Natural killer cell (primary cell): ENCODE measurements around the gene TUG1. TPM values are rescaled to one million over a fixed set of nuclear protein-coding genes. Genes with fewer than 3 reads are reported as not detected.

Experiments
- ATAC-seq, 3 donors: fragments of 150-1000 bp in 2 of 3; fragments of 200-7000 bp in 1 of 3; cut with Tn5 transposase; 1 replicate in 1 of 3; 2 replicates in 2 of 3; pipeline ENCODE4 v1.10.0; 2021; ENCODE audit warnings: mild to moderate bottlenecking in 2 of 3, moderate library complexity in 2 of 3
- DNase-seq, 2 donors: peaks; one replicate each; pipeline versions ENCODE4 v3.0.0 to v3.0.0-alpha.2; 2013 to 2021; ENCODE audit warnings: mixed read lengths in 1 of 2
- H3K27ac ChIP-seq: one replicate; pipeline ENCODE4 v1.5.1; 2013; ENCODE audit warnings: mild to moderate bottlenecking, low read length
- H3K27me3 ChIP-seq: one replicate; pipeline ENCODE4 v1.6.1; 2013; ENCODE audit warnings: low read length; ENCODE audit not compliant: control insufficient read depth, insufficient read depth
- H3K36me3 ChIP-seq: one replicate; pipeline ENCODE4 v1.6.1; 2013; ENCODE audit warnings: low read length; ENCODE audit not compliant: control insufficient read depth, insufficient read depth
- H3K4me1 ChIP-seq: one replicate; pipeline ENCODE4 v1.6.1; 2013; ENCODE audit warnings: low read length; ENCODE audit not compliant: control insufficient read depth, insufficient read depth
- H3K4me3 ChIP-seq: one replicate; pipeline ENCODE4 v1.5.1; 2013; ENCODE audit warnings: low read length
- H3K9me3 ChIP-seq: one replicate; pipeline ENCODE4 v1.6.1; 2013; ENCODE audit warnings: low read length; ENCODE audit not compliant: control insufficient read depth, insufficient read depth
- H3K27ac Mint-ChIP-seq, 2 donors: one replicate each; pipeline ENCODE4 v1.8.0; 2022; ENCODE audit warnings: mild to moderate bottlenecking in 2 of 2, mixed read lengths in 2 of 2, moderate library complexity in 1 of 2
- H3K27me3 Mint-ChIP-seq, 2 donors: one replicate each; pipeline ENCODE4 v1.8.0; 2022; ENCODE audit warnings: low read depth in 2 of 2, mixed read lengths in 2 of 2
- H3K36me3 Mint-ChIP-seq: one replicate; pipeline ENCODE4 v1.8.0; 2022; ENCODE audit warnings: mixed read lengths
- H3K4me1 Mint-ChIP-seq, 2 donors: one replicate each; pipeline ENCODE4 v1.8.0; 2022; ENCODE audit warnings: mixed read lengths in 2 of 2
- H3K4me3 Mint-ChIP-seq: one replicate; pipeline ENCODE4 v1.8.0; 2022; ENCODE audit warnings: mild to moderate bottlenecking, moderate library complexity, mixed read lengths
- H3K9me3 Mint-ChIP-seq, 2 donors: one replicate each; pipeline ENCODE4 v1.8.0; 2022; ENCODE audit warnings: mixed read lengths in 2 of 2
- CTCF ChIP-seq: fragments of 200-600 bp; IDR thresholded peaks from one replicate; pipeline ENCODE4 v1.8.0; 2022; ENCODE audit warnings: antibody characterized with exemption
- WGBS: methylation state at CpG from one replicate; pipeline ENCODE4 v1.1.7; 2013; ENCODE audit warnings: missing lambda C conversion rate; ENCODE audit not compliant: insufficient coverage; 5-methylcytosine and 5-hydroxymethylcytosine counted together
- intact Hi-C: fragments of 100-400 bp; cut with micrococcal nuclease; formaldehyde crosslinking; loops from one replicate; pipeline ENCODE4 v1.14.2; 2022
- total RNA-seq, 4 donors: library from RNA; stranded (reverse); fragments of 120-200 nt in 1 of 4; gene quantifications; one replicate each; pipeline versions ENCODE4 v1.2.3 to v1.2.4, GENCODE V29; 2013 to 2022

The TUG1 gene
- total RNA-seq, 3 donors from 2014 or later (not counting 1 experiment from before 2014, with no cell fraction given) = 78.4 to 94.6 (median 80.9) TPM

- no peak overlapping the region for H3K27ac ChIP-seq
- H3K27me3 Mint-ChIP-seq = no peaks in the 10 kb centered on the region
- peaks cover 5% of the 10 kb centered on the region for H3K36me3 Mint-ChIP-seq
- H3K9me3 ChIP-seq = no peaks in the 10 kb centered on the region
- peaks cover 15 to 16% of the 10 kb centered on the region in 2 donors for H3K4me1 Mint-ChIP-seq
- no peak overlapping the region for H3K4me3 ChIP-seq
- no peaks in the 10 kb centered on the region for H3K9me3 Mint-ChIP-seq
- no peak for ATAC-seq
- H3K4me1 ChIP-seq = peaks cover 12% of the 10 kb centered on the region
- no peak for TF ChIP-seq CTCF
- WGBS = 97% methylated on average over 5 of the region's 5 CpGs
- no peaks in the 10 kb centered on the region for H3K27me3 ChIP-seq
- H3K36me3 ChIP-seq = peaks cover 36% of the 10 kb centered on the region
- intact Hi-C loops = no loop called here
- no peak overlapping the region for H3K4me3 Mint-ChIP-seq
- no peak for DNase-seq
- H3K27ac Mint-ChIP-seq = no peak overlapping the region
Measured at GRCh38 chr22:30925667-30926066, 43.4 kb upstream of the TUG1 start.

GRCh38 chr22:30926706-30927105 is 42.4 kb upstream of the TUG1 start:
- Histone ChIP-seq H3K9me3 (no peaks in the 10 kb centered on the region), H3K36me3 (peaks cover 44% of the 10 kb centered on the region), H3K27ac (no peak overlapping the region), H3K4me3 (no peak overlapping the region), H3K4me1 (peaks cover 8% of the 10 kb centered on the region), H3K27me3 (no peaks in the 10 kb centered on the region)
- DNase-seq = no peak
- H3K27me3 Mint-ChIP-seq = no peaks in the 10 kb centered on the region
- H3K36me3 Mint-ChIP-seq = peaks cover 10% of the 10 kb centered on the region
- no peak for TF ChIP-seq CTCF
- no peak overlapping the region for H3K27ac Mint-ChIP-seq
- H3K4me1 Mint-ChIP-seq = peaks cover 7 to 8% of the 10 kb centered on the region in 2 donors
- no peaks in the 10 kb centered on the region for H3K9me3 Mint-ChIP-seq
- intact Hi-C loops = no loop called here
- H3K4me3 Mint-ChIP-seq = no peak overlapping the region
- ATAC-seq = no peak
- 90% methylated on average over 3 of the region's 4 CpGs for WGBS

- peaks cover 2% of the 10 kb centered on the region for H3K4me1 ChIP-seq
- H3K36me3 ChIP-seq = peaks cover 55% of the 10 kb centered on the region
- Mint-ChIP-seq H3K4me1 (peaks cover 0 to 4% of the 10 kb centered on the region in 2 donors), H3K27ac (no peak overlapping the region), H3K36me3 (peaks cover 15% of the 10 kb centered on the region), H3K9me3 (no peaks in the 10 kb centered on the region), H3K27me3 (no peaks in the 10 kb centered on the region), H3K4me3 (no peak overlapping the region)
- DNase-seq (no peak), ATAC-seq (no peak)
- no peak for TF ChIP-seq CTCF
- 96% methylated on average over 10 of the region's 10 CpGs for WGBS
- H3K27me3 ChIP-seq = no peaks in the 10 kb centered on the region
- H3K4me3 ChIP-seq = no peak overlapping the region
- intact Hi-C loops = no loop called here
- no peaks in the 10 kb centered on the region for H3K9me3 ChIP-seq
- H3K27ac ChIP-seq = no peak overlapping the region
Measured at GRCh38 chr22:30927806-30928205, 41.3 kb upstream of the TUG1 start.

GRCh38 chr22:30928401-30928800 is 40.7 kb upstream of the TUG1 start:
- no peak overlapping the region for H3K4me3 Mint-ChIP-seq
- 98% methylated on average over 6 of the region's 6 CpGs for WGBS
- ATAC-seq (no peak), DNase-seq (no peak)
- intact Hi-C loops = no loop called here
- no peaks in the 10 kb centered on the region for H3K9me3 Mint-ChIP-seq
- Histone ChIP-seq H3K27ac (no peak overlapping the region), H3K36me3 (peaks cover 61% of the 10 kb centered on the region), H3K27me3 (no peaks in the 10 kb centered on the region), H3K4me1 (no peaks in the 10 kb centered on the region), H3K9me3 (no peaks in the 10 kb centered on the region), H3K4me3 (no peak overlapping the region)
- H3K4me1 Mint-ChIP-seq = peaks cover 0 to 4% of the 10 kb centered on the region in 2 donors
- peaks cover 15% of the 10 kb centered on the region for H3K36me3 Mint-ChIP-seq
- H3K27me3 Mint-ChIP-seq = no peaks in the 10 kb centered on the region
- no peak overlapping the region for H3K27ac Mint-ChIP-seq
- TF ChIP-seq CTCF = no peak
